Fibroblast of the aortic adventitia (primary cell): ENCODE results near the gene HCFC1. TPM values are rescaled to one million over a fixed set of nuclear protein-coding genes. Genes with fewer than 3 reads are reported as not detected.

Source experiments
- DNase-seq: peaks from one replicate; pipeline ENCODE4 v3.0.0-alpha.2; 2010; ENCODE audit warnings: low read depth
- H3K4me3 ChIP-seq: 2 replicates; pipeline ENCODE4 v1.5.1; 2011; ENCODE audit warnings: low read depth, mild to moderate bottlenecking, control low read depth, low read length, moderate library complexity
- CTCF ChIP-seq: IDR thresholded peaks from 2 replicates; pipeline ENCODE4 v1.5.1; 2011; ENCODE audit warnings: mild to moderate bottlenecking, low read length, control low read depth, inconsistent platforms; ENCODE audit not compliant: insufficient read depth
- total RNA-seq: library from RNA; depleted of rRNA; stranded (reverse); fragments of >200 nt; gene quantifications from 2 replicates; pipeline ENCODE4 v1.2.3, GENCODE V29; 2012; ENCODE audit warnings: low replicate concordance

Gene HCFC1
- total RNA-seq, 1 donor, result 34.5 TPM

GRCh38 chrX:153939573-153939972, 32.0 kb downstream of the HCFC1 start:
- no peak overlapping the region for H3K4me3 ChIP-seq
- no peak for TF ChIP-seq CTCF
- no peak for DNase-seq

- no peak for TF ChIP-seq CTCF
- no peak for DNase-seq
- H3K4me3 ChIP-seq, result no peak overlapping the region
Observed at GRCh38 chrX:153938226-153938786, 33.3 kb downstream of the HCFC1 start.

- no peak overlapping the region for H3K4me3 ChIP-seq
- DNase-seq, result no peak
- TF ChIP-seq CTCF, result no peak
Observed at GRCh38 chrX:153937056-153937455, 34.6 kb downstream of the HCFC1 start.

GRCh38 chrX:153935326-153935851, 36.2 kb downstream of the HCFC1 start:
- peak overlapping the region; percentile 52 for H3K4me3 ChIP-seq
- no peak for TF ChIP-seq CTCF
- DNase-seq, result no peak

GRCh38 chrX:153934762-153935325, 36.8 kb downstream of the HCFC1 start, which contains the start of gene NAA10:
Gene NAA10, minus strand, starts transcription at chrX:153935037. Its CDS starts 133 bp downstream, at chrX:153934904.
- peak; percentile 57 for DNase-seq
- TF ChIP-seq CTCF, result no peak
- peak within 1 kb of the TSS; percentile 79 for H3K4me3 ChIP-seq

GRCh38 chrX:153934148-153934761, 37.4 kb downstream of the HCFC1 start:
- DNase-seq, result no peak
- no peak for TF ChIP-seq CTCF
- peak overlapping the region; percentile 79 for H3K4me3 ChIP-seq
